Activated CD8-positive, alpha-beta memory T cell treated with anti-CD3 and anti-CD28 coated beads for 48 hours (primary cell): ENCODE data around the gene PIP5KL1.

Source experiments
- DNase-seq, 3 experiments: peaks; one replicate each; pipeline ENCODE4 v3.0.0-alpha.2; 2020; ENCODE audit warnings: low read depth in 2 of 3, low spot score in 2 of 3

PIP5KL1 gene

GRCh38 chr9:127875306-127875966, 55.1 kb downstream of the PIP5KL1 start:
- DNase-seq: no peak

- DNase-seq: no peak
Measured at GRCh38 chr9:127874301-127875221, 56.0 kb downstream of the PIP5KL1 start.

- no peak for DNase-seq
Measured at GRCh38 chr9:127873886-127874285, 56.7 kb downstream of the PIP5KL1 start.

GRCh38 chr9:127873223-127873691, 57.3 kb downstream of the PIP5KL1 start:
- no peak for DNase-seq

- no peak for DNase-seq
Measured at GRCh38 chr9:127872369-127873222, 58.0 kb downstream of the PIP5KL1 start.

GRCh38 chr9:127871531-127871930, 59.0 kb downstream of the PIP5KL1 start:
- DNase-seq: no peak

- no peak for DNase-seq
Measured at GRCh38 chr9:127870887-127871286, 59.7 kb downstream of the PIP5KL1 start.
